ENCODE measurements around the gene SLC2A11. TPM values are rescaled to one million over a fixed set of nuclear protein-coding genes. Genes with fewer than 3 reads are reported as not detected.

Gene SLC2A11
- polyA plus RNA-seq, 2 of the 4 experiments (the other 2 are of a cell fraction), result 5.6 to 12.4 TPM

DNA sequence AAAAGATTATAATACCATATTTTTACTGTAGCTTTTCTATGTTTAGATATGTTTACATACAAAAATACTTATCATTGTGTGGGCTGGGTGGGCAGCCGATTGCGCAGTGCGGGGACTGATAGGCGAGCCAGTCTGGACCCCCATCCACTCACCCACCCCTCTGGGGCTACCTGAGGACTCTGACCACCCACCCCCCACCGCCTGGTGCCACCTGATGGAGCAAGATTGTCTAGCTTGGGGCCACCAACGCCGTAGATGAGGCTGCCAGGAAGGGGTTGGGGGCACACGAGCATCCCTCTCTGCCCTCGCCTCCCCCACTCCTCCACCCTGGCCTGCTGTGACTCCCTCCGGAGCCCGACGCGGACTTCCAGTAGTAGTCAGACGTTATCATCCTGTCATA is 68.9 kb downstream of the SLC2A11 start:
- Histone ChIP-seq H3K27ac (no peak overlapping the region), H3K4me3 (no peak overlapping the region), H3K4me1 (peaks cover 7% of the 10 kb centered on the region; the same call in 2 of the 3 replicates), H3K9me3 (peaks cover 13% of the 10 kb centered on the region; the same call in 2 of the 3 replicates), H3K4me2 (no peak overlapping the region)
- ATAC-seq, result no peak
- POLR2A ChIA-PET, result no interaction called here
- WGBS (ENCODE audit: missing lambda C conversion rate), result 37% methylated on average over 14 of the region's 14 CpGs
- TF ChIP-seq, protein P1, sequence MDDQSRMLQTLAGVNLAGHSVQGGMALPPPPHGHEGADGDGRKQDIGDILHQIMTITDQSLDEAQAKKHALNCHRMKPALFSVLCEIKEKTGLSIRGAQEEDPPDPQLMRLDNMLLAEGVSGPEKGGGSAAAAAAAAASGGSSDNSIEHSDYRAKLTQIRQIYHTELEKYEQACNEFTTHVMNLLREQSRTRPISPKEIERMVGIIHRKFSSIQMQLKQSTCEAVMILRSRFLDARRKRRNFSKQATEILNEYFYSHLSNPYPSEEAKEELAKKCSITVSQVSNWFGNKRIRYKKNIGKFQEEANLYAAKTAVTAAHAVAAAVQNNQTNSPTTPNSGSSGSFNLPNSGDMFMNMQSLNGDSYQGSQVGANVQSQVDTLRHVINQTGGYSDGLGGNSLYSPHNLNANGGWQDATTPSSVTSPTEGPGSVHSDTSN (IDR thresholded peaks at IDR 0.05), result no peak
- TF ChIP-seq EP300 (IDR thresholded peaks at IDR 0.05) (no peak), GATA3 (IDR thresholded peaks at IDR 0.05; ENCODE audit: borderline replicate concordance) (no peak), MAX (IDR thresholded peaks at IDR 0.05) (no peak), RCOR1 (IDR thresholded peaks at IDR 0.05; ENCODE audit: low read depth, low read length) (no peak), MAZ (IDR thresholded peaks at IDR 0.05; ENCODE audit: borderline replicate concordance, low read depth, low read length) (no peak), HOXA7 (CRISPR knock-in tag; IDR thresholded peaks at IDR 0.05) (no peak), NFE2L2 (conservative IDR thresholded peaks at IDR 0.05; ENCODE audit: low read length) (no peak), EHF (CRISPR knock-in tag; IDR thresholded peaks at IDR 0.05) (no peak), ZNF302 (CRISPR knock-in tag; IDR thresholded peaks at IDR 0.05) (no peak), ELK1 (IDR thresholded peaks at IDR 0.05; ENCODE audit: low read depth, low read length) (no peak), CHD4 (IDR thresholded peaks at IDR 0.05; ENCODE audit: borderline replicate concordance) (no peak), ZFP36 (IDR thresholded peaks at IDR 0.05; ENCODE audit: borderline replicate concordance, partially characterized antibody) (no peak), TFCP2L1 (CRISPR knock-in tag; IDR thresholded peaks at IDR 0.05) (no peak), RNF2 (IDR thresholded peaks at IDR 0.05; ENCODE audit: borderline replicate concordance, low read depth) (no peak)
- TF ChIP-seq, protein P2, sequence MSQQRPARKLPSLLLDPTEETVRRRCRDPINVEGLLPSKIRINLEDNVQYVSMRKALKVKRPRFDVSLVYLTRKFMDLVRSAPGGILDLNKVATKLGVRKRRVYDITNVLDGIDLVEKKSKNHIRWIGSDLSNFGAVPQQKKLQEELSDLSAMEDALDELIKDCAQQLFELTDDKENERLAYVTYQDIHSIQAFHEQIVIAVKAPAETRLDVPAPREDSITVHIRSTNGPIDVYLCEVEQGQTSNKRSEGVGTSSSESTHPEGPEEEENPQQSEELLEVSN (IDR thresholded peaks at IDR 0.05; ENCODE audit: borderline replicate concordance, low read depth), result no peak
- TF ChIP-seq, protein P3, sequence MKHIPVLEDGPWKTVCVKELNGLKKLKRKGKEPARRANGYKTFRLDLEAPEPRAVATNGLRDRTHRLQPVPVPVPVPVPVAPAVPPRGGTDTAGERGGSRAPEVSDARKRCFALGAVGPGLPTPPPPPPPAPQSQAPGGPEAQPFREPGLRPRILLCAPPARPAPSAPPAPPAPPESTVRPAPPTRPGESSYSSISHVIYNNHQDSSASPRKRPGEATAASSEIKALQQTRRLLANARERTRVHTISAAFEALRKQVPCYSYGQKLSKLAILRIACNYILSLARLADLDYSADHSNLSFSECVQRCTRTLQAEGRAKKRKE (CRISPR knock-in tag; IDR thresholded peaks at IDR 0.05; ENCODE audit: low read depth), result no peak
- no peak for FAIRE-seq
- no peak for DNase-seq (ENCODE audit: low read depth in 1 of 2, low spot score in 1 of 2)
- CTCF ChIA-PET, result interaction anchor here (1.0 to 1.4 kb wide), 2 partner anchors 25 to 37 kb away, joined by 3 read pairs; no protein-coding TSS in a partner anchor

Small RNA genes within 50 kb of the gene (small RNA-seq; reads per million reads assigned to genes)
- 0 reads per million in 6 experiments for gene RN7SL268P

Other genes with a start within 250 kb of the SLC2A11 start
- 0.70 and 0.85 TPM in 2 replicates for gene DRICH1, start 225.6 kb upstream of the SLC2A11 start, polyA plus RNA-seq (2011; rRNA removed)
- gene DRICH1, start 225.6 kb upstream of the SLC2A11 start, polyA plus RNA-seq (2017; fragmentation: RNase III; extraction: RNeasy Plus Mini Kit Qiagen cat#74134 plus additional on column Dnase treatment), result 0.26 to 0.58 TPM (median 0.28 TPM) in 3 replicates
- gene RGL4, start 166.9 kb upstream of the SLC2A11 start, polyA plus RNA-seq (2011; rRNA removed), result not detected in 2 replicates
- not detected in 3 replicates for gene RGL4, start 166.9 kb upstream of the SLC2A11 start, polyA plus RNA-seq (2017; fragmentation: RNase III; extraction: RNeasy Plus Mini Kit Qiagen cat#74134 plus additional on column Dnase treatment)
- gene ZNF70, start 106.8 kb upstream of the SLC2A11 start, polyA plus RNA-seq (2011; rRNA removed), result 0.88 and 2.1 TPM in 2 replicates
- gene ZNF70, start 106.8 kb upstream of the SLC2A11 start, polyA plus RNA-seq (2017; fragmentation: RNase III; extraction: RNeasy Plus Mini Kit Qiagen cat#74134 plus additional on column Dnase treatment), result 0.98 to 1.3 TPM (median 1.2 TPM) in 3 replicates
- gene VPREB3, start 103.5 kb upstream of the SLC2A11 start, polyA plus RNA-seq (2011; rRNA removed), result 0.41 and 0.90 TPM in 2 replicates
- 0.37 to 0.61 TPM (median 0.52 TPM) in 3 replicates for gene VPREB3, start 103.5 kb upstream of the SLC2A11 start, polyA plus RNA-seq (2017; fragmentation: RNase III; extraction: RNeasy Plus Mini Kit Qiagen cat#74134 plus additional on column Dnase treatment)
- not detected in 2 replicates for gene C22orf15, start 94.9 kb upstream of the SLC2A11 start, polyA plus RNA-seq (2011; rRNA removed)
- gene C22orf15, start 94.9 kb upstream of the SLC2A11 start, polyA plus RNA-seq (2017; fragmentation: RNase III; extraction: RNeasy Plus Mini Kit Qiagen cat#74134 plus additional on column Dnase treatment), result not detected in 3 replicates
- 33.0 and 59.4 TPM in 2 replicates for gene CHCHD10, start 89.9 kb upstream of the SLC2A11 start, polyA plus RNA-seq (2011; rRNA removed)
- 79.5 to 99.0 TPM (median 85.4 TPM) in 3 replicates for gene CHCHD10, start 89.9 kb upstream of the SLC2A11 start, polyA plus RNA-seq (2017; fragmentation: RNase III; extraction: RNeasy Plus Mini Kit Qiagen cat#74134 plus additional on column Dnase treatment)
- 0.36 and 0.61 TPM in 2 replicates for gene MMP11, start 85.0 kb upstream of the SLC2A11 start, polyA plus RNA-seq (2011; rRNA removed)
- gene MMP11, start 85.0 kb upstream of the SLC2A11 start, polyA plus RNA-seq (2017; fragmentation: RNase III; extraction: RNeasy Plus Mini Kit Qiagen cat#74134 plus additional on column Dnase treatment), result 0.16 to 0.26 TPM (median 0.23 TPM) in 3 replicates
- 98.1 and 133 TPM in 2 replicates for gene SMARCB1, start 70.9 kb upstream of the SLC2A11 start, polyA plus RNA-seq (2011; rRNA removed)
- 59.2 to 66.9 TPM (median 65.6 TPM) in 3 replicates for gene SMARCB1, start 70.9 kb upstream of the SLC2A11 start, polyA plus RNA-seq (2017; fragmentation: RNase III; extraction: RNeasy Plus Mini Kit Qiagen cat#74134 plus additional on column Dnase treatment)
- 0.08 and 0.34 TPM in 2 replicates for gene DERL3, start 18.9 kb upstream of the SLC2A11 start, polyA plus RNA-seq (2011; rRNA removed)
- gene DERL3, start 18.9 kb upstream of the SLC2A11 start, polyA plus RNA-seq (2017; fragmentation: RNase III; extraction: RNeasy Plus Mini Kit Qiagen cat#74134 plus additional on column Dnase treatment), result 0.18 to 0.40 TPM (median 0.34 TPM) in 3 replicates
- 173 and 197 TPM in 2 replicates for gene MIF, start 36.5 kb downstream of the SLC2A11 start, polyA plus RNA-seq (2011; rRNA removed)
- 752 to 794 TPM (median 776 TPM) in 3 replicates for gene MIF, start 36.5 kb downstream of the SLC2A11 start, polyA plus RNA-seq (2017; fragmentation: RNase III; extraction: RNeasy Plus Mini Kit Qiagen cat#74134 plus additional on column Dnase treatment)
- gene GSTT2B, start 103.3 kb downstream of the SLC2A11 start, polyA plus RNA-seq (2011; rRNA removed), result 0.30 and 0.50 TPM in 2 replicates
- 0.11 to 0.30 TPM in 2 of 3 replicates, not detected in the other for gene GSTT2B, start 103.3 kb downstream of the SLC2A11 start, polyA plus RNA-seq (2017; fragmentation: RNase III; extraction: RNeasy Plus Mini Kit Qiagen cat#74134 plus additional on column Dnase treatment)
- gene DDTL, start 109.0 kb downstream of the SLC2A11 start, polyA plus RNA-seq (2011; rRNA removed), result 2.1 and 2.8 TPM in 2 replicates
- 2.5 to 3.2 TPM (median 2.7 TPM) in 3 replicates for gene DDTL, start 109.0 kb downstream of the SLC2A11 start, polyA plus RNA-seq (2017; fragmentation: RNase III; extraction: RNeasy Plus Mini Kit Qiagen cat#74134 plus additional on column Dnase treatment)
- gene DDT, start 116.6 kb downstream of the SLC2A11 start, polyA plus RNA-seq (2011; rRNA removed), result 87.6 and 119 TPM in 2 replicates
- 173 to 188 TPM (median 180 TPM) in 3 replicates for gene DDT, start 116.6 kb downstream of the SLC2A11 start, polyA plus RNA-seq (2017; fragmentation: RNase III; extraction: RNeasy Plus Mini Kit Qiagen cat#74134 plus additional on column Dnase treatment)
- not detected in 2 replicates for gene GSTT2, start 122.3 kb downstream of the SLC2A11 start, polyA plus RNA-seq (2011; rRNA removed)
- gene GSTT2, start 122.3 kb downstream of the SLC2A11 start, polyA plus RNA-seq (2017; fragmentation: RNase III; extraction: RNeasy Plus Mini Kit Qiagen cat#74134 plus additional on column Dnase treatment), result 0.13 to 0.17 TPM (median 0.14 TPM) in 3 replicates
- gene GSTT4, start 147.6 kb downstream of the SLC2A11 start, polyA plus RNA-seq (2011; rRNA removed), result not detected in 2 replicates
- gene GSTT4, start 147.6 kb downstream of the SLC2A11 start, polyA plus RNA-seq (2017; fragmentation: RNase III; extraction: RNeasy Plus Mini Kit Qiagen cat#74134 plus additional on column Dnase treatment), result not detected in 3 replicates
- gene CABIN1, start 153.4 kb downstream of the SLC2A11 start, polyA plus RNA-seq (2011; rRNA removed), result 5.5 and 13.0 TPM in 2 replicates
- 16.7 to 17.5 TPM (median 16.8 TPM) in 3 replicates for gene CABIN1, start 153.4 kb downstream of the SLC2A11 start, polyA plus RNA-seq (2017; fragmentation: RNase III; extraction: RNeasy Plus Mini Kit Qiagen cat#74134 plus additional on column Dnase treatment)

All from A549 (cell line).